EH (cell line): ENCODE data around the gene NT5E.

Experiments
- DNase-seq: peaks from one replicate; pipeline ENCODE4 v3.0.0-alpha.2; 2015; ENCODE audit warnings: low read depth

The NT5E gene

GRCh38 chr6:85421972-85422371 is 27.9 kb upstream of the NT5E start:
- DNase-seq = peak; percentile 87

GRCh38 chr6:85422996-85423395 is 26.9 kb upstream of the NT5E start:
- DNase-seq = peak; percentile 8

GRCh38 chr6:85424981-85425380 is 24.9 kb upstream of the NT5E start:
- DNase-seq = no peak

DNA sequence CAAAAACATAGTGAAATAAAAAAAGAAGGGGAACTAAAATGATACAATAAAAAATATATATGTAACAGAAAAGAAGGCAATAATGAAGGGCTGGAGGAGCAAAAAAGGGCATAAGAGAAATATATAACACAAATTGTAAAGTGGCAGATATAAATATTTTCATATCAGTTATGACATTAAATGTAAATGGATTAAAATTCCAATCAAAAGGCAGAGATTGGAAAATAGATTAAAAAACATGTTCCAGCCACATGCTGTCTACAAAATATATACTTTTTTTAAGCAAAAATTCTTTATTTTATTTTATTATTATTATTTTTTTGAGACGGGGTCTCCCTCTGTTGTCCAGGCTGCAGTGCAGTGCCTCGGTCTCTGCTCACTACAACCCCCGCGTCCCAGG is 23.9 kb upstream of the NT5E start:
- no peak for DNase-seq

DNA sequence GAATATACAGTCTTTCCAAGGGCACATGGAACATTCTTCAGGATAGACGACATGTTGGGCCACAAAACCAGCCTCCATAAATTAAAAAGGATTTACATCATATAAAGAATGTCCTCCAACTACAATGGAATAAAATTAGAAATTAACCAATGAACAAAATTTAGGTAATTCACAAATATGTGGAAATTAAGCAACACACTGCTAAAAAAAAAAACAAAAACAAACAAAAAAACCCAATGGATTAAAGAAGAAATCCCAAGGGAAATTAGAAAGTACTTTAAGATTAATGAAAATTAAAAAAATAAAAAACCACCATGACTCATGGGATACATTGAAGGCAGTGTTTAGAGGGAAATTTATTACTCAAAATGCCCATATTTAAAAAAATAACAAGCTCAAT is 21.4 kb upstream of the NT5E start:
- no peak for DNase-seq

- no peak for DNase-seq
Measured at GRCh38 chr6:85429346-85429745, 20.5 kb upstream of the NT5E start.

- no peak for DNase-seq
Measured at GRCh38 chr6:85431271-85431670, 18.6 kb upstream of the NT5E start.

- no peak for DNase-seq
Measured at GRCh38 chr6:85432554-85432953, 17.3 kb upstream of the NT5E start.

DNA sequence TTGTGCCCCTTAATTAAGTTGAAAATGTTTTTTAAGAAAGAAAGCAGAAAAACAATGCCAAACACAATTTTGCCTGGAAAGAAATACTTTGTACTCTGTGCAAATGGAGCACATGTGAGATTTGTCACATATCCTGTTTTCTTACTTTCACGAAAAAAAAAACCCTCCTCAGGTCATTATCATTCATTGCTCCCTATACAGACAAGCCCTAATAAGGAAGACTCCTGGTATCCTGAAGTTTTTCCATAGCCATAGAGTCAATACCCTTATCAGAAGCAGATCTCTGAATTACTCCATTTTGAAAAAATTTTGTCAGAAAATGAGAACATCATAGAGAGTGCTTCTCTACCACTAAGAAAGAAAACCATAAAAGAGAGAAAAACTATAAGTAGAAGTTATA is 14.0 kb upstream of the NT5E start:
- peak; percentile 66 for DNase-seq

GRCh38 chr6:85436411-85436810 is 13.5 kb upstream of the NT5E start:
- peak; percentile 77 for DNase-seq

GRCh38 chr6:85436939-85437495 is 12.9 kb upstream of the NT5E start:
- DNase-seq = peak; percentile 20

DNA sequence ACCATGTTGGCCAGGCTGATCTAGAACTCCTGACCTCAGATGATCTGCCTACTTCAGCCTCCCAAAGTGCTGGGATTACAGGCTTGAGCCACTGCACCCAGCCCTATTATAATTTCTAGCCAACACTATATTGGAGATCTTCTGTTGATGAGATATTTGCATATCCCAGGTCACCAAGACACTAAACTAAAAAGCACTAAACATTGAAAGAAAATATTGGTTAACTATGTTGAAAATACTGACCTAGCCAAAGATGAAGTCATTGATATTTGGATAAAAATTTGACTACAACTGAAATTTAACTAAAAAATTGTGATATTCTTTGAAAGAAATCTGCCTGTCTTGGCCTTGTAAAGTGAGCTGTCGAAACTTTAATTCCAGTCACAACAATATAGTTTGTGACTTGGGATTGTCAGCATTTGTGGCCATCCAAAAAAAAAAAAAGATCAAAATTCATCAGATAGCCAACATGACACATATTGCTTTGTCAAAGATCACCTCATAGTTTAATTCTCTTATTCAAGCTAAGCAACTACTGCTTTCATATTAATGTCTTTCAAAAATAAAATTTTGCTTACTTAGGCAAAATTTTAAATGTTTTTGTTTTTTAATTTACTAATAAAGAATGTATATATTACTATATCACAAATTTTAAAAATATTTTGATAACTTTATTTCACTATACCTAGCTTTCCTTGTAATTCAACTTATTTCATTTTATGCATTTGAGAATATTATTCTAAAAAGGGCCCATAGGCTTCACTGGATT is 6.3 kb upstream of the NT5E start:
- DNase-seq = no peak

DNA sequence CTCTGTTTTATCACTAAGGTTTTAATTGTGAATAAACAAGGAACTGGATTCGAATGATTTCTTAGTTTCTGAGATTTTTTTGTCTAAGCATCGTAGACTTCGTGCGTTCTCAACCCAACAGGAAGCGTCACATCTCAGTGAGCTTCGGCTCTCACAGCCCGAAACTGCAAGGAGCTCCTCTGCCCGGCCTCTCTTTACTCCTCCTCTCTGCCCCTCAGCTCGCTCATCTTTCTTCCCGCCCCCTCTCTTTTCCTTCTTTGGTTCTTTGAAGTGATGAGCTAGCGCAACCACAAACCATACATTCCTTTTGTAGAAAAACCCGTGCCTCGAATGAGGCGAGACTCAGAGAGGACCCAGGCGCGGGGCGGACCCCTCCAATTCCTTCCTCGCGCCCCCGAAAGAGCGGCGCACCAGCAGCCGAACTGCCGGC is 480 bp upstream of the NT5E start:
- peak; percentile 90 for DNase-seq

DNA sequence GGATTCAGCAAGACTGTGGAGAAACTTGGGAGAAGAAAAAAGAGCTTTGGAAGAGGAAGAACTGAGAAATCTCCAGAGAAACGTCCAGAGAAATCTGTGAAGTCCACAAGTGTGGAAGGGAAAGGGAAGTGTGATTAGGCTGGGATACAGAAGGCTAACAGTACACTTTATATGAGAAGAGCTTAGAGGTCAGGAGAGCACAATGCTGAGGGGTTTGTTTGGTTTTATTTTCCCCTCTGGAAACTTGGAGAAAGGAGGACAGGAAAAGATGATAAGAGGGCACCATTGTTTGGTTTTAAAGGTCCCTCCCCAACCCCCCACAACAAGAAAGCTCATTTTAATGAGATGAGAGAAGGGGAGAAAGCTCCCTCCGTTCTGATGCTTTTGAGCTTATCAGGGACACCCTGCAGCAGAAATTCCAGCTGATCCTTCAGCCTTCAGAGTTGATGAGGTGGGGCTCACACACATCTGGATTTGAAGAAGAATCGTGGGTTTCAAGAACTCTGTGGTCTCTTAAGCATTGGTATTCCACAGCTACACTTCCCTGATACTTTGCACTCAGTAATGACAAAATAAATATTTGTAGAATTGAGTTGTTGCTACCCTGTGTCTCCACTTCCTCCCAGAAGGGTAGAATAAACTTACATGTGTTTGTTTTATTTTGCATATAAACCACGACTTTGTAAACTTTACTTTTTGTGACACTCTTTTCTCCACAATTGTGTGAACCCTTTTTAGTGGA is 1.9 kb downstream of the NT5E start:
- peak; percentile 36 for DNase-seq

- DNase-seq = peak; percentile 81
Measured at GRCh38 chr6:85452441-85452881, 2.6 kb downstream of the NT5E start.

DNA sequence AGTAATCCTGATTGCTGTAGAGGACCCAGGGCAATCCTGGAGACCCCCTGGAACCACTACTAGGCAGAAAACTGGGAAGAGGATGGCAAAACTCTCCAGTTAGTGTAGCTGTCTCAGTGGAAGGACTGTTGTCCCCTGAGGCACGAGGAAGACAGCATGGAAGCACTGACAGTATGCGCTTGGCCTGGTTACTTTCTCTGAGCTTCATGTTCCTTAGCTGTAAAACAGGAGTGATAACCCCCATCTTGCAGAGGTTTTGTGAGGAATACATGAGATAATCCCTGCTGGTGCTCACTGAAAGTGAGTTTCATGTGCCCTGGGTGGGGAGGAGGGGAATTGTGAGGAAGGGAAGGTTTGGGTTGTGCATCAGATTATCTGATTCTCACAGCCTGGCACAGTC is 3.2 kb downstream of the NT5E start:
- no peak for DNase-seq

DNA sequence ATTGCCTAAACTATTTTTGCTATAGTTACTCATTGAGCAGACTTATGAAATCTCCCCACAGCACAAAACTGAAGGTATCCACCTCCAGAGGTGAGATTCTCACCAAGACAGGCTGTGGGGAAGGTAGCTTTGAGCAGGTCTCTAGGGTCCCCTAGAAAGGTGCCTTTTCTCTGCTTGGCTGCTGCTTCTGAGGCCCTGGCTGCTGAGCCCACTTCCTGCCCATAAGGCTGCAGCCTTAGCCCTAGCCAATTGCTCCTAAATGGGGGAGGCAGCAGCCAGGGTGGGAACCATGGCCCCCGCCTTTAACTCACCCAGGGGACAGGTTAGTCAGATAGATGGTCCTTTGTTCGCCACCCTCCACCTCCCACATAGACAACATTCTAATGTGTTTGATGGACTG is 3.6 kb downstream of the NT5E start:
- no peak for DNase-seq

GRCh38 chr6:85455471-85456026 is 5.7 kb downstream of the NT5E start:
- DNase-seq = no peak

DNA sequence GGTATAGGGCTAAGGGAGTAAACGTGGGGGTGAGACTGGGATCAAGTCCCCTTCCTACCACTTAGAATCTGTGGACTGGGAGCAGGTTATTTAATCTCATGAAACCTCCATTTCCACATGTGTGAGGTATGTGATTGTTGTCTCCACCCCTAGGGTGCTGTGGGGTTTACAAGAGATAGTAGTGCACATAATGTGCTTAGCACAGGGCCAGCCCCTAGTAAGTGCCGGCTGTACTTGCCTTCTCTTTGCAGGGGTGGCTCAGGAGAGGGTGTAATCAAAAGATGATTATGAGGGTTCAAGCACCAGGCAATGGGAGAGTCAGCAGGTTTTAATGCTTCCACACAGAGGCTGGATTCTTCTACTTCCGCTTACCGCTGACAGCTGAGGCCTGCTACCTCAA is 6.9 kb downstream of the NT5E start:
- peak; percentile 11 for DNase-seq

DNA sequence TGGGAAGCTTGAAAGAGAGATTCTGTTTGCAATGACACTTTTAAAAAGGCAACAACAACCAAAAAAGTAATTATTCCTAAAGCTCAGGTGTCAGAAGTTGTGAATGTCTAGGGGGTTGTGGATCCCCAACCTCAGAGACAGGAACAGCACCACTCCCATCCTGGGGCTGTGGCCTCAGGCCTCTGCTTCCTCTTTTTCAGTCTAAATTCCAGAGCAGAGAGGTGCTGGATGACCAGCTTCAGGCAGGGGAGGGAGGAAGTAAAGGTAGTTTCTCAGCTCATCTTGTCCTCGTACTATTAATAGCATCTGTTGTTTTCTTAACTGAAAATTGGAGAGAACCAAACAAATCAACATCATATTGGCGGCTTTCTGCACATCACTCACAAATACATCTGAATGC is 8.3 kb downstream of the NT5E start:
- no peak for DNase-seq

GRCh38 chr6:85458782-85459181 is 8.9 kb downstream of the NT5E start:
- DNase-seq = no peak

DNA sequence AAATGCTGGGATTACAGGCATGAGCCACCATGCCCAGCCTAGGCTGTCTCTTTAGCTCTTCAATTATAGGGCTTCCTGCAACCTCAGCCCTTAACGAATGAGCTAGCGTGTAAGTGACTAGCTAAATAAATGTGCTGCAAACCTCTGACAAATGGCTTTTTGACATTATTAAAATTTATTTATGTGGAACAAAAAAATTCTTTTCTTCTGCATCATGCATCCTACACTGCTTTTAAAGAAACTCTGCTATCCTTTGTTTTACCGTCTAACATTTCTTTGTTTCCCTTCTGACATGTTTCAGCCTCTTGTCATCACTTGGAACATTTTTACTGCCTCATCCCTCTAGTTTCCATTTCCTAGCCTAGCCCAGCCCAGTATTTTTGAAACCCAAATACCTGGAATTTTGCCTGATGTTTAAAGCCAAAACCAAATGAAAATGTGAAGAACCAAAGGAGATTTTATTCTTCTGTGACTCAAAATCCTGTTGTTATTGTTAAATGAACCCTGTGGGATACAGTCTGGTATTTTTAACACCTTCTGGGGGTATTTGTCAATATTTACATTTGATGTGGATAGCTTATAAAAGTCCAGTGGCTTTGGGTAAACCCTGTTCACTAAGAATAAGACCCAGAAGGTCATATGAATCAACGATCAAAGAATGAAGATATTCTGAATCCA is 9.5 kb downstream of the NT5E start:
- peak; percentile 95 for DNase-seq
